HG02798 (cell line): Measurements from ENCODE around the gene PHF21B.

Source experiments
- ATAC-seq: cut with Tn5 transposase; IDR thresholded peaks from one replicate; pipeline ENCODE4 v1.9.1; 2021; ENCODE audit warnings: mild to moderate bottlenecking; ENCODE audit not compliant: unreplicated experiment, poor library complexity

Gene PHF21B

DNA sequence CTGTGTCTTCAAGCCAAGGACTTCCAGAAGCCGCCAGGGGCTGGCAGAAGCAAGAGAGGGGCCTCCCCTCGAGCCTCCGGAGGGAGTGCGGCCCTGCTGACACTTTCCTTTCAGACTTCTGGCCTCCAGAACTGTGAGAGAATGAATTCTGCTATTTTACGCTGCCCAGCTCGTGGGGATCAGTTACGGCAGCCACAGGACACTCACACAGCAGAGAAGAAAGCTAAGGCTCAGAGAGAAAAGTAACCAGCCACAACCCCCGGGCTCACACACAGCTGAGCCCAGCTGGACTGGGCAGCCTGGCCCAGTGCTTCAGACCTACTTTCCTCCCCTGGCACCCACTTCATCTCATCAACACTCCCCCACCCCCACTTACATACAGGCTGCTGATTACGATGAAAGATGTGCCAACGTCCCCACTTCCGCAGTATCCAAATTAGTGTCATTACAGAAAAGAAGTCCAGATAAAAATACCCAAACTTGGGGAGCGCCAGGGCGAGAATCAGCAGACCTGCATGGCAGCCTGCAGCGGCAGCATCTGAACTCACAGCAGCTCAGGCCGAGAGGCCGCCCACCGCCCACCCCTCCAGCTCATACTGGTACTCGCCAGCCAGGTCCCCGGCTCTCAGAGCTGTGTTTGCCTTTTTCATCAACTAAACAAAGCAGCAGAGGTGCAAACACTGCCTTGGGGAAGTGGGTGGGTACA lies 15.3 kb downstream of the PHF21B start:
- ATAC-seq: no peak

GRCh38 chr22:44992166-44992565 lies 17.6 kb downstream of the PHF21B start:
- ATAC-seq: no peak

DNA sequence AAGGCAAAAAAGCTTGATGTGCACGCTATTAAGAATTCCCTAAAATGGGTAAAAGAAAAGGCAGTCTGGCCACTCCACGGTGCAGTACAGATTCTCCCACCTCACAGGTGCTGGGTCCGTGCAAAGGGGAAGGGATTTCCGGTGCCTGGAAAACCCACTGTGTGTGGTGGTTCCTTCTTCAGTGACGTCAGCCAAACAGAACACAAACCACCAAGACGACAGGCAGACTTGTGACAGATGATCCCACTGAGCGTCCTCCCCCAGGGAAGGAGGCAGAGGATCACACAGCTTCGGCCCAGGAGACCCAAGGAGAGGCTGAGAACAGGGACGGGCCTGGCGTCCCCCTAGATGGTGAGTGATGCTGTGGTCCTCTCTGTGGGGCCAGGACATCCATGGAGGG lies 18.6 kb downstream of the PHF21B start:
- no peak for ATAC-seq

DNA sequence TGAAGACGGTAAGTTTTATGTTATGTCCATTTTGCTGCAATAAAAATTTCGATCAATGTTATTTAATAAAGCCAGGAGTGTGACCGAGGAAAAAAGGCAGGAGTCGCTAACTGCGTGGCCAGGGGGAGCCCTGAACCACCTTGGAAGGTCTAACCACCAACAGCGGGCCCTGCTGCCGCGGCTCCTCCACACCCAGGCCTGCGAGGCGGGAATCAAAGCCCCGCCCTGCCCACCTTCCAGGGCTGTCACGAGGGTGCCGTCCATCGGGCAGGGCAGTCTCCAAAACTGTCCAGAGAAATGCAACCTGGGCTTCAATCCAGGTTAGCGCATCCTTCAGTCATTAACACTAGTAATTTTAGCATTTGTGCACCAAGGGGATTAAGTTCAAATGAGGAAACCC lies 19.0 kb downstream of the PHF21B start:
- no peak for ATAC-seq

DNA sequence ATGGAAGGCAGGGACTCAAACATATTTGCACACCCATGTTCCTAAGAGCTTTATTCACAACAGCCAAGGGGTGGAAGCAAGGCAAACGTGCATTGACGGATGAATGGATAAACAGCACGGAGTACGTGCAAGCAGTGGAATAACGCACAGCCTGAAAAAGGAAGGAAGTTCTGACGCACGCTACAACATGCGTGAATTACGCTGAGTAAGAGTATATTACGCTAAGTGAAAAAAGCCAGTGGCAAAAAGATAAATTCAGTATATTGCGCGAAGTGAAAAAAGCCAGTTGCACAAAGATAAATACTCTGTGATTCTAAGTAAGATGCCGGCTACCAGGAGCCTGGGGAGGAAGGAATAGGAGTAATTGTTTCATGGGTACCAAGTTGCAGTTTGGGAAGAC lies 19.5 kb downstream of the PHF21B start:
- no peak for ATAC-seq

DNA sequence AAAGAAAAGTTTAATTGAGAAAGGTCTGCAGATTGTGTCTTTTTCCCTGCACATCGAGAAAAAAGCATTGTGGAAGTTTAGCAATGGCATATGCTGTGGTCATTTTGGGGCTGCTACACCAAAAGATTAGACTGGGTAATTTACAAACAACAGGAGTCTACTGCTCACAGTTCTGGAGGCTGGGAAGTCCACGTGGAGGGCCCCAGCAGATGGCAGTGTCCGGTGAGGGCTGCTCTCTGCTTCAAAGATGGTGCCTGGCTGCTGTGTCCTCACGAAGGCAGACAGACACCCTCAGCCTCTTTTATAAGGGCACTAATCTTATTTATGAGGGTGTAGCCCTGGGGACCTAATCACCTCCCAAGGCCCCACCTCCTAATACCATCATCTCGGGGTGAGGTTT lies 21.1 kb downstream of the PHF21B start:
- no peak for ATAC-seq

GRCh38 chr22:44986926-44987325 lies 22.9 kb downstream of the PHF21B start:
- ATAC-seq: no peak

DNA sequence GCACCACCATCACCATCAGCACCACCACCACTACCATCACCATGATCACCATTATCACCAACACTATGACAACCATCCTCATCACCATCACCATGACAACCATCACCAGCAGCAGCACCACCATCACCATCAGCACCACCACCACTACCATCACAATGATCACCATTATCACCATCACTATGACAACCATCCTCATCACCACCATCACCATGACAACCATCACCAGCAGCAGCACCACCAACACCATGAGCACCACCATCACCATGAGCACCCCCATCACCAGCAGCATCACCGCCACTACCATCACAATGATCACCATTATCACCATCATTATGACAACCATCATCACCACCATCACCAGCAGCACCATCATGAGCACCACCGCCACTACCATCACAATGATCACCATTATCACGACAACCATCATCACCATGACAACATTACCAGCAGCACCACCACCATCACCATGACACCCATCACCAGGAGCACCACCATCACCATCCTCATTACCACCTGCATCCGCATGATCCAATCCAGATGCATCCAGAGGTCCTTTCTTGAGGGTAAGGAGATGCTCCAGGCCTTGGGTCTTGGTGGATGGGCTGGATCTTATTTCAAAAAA lies 23.8 kb downstream of the PHF21B start:
- ATAC-seq: no peak

GRCh38 chr22:44983878-44984482 lies 25.8 kb downstream of the PHF21B start:
- ATAC-seq: no peak

- ATAC-seq: no peak
Measured at GRCh38 chr22:44982445-44982844, 27.4 kb downstream of the PHF21B start.

DNA sequence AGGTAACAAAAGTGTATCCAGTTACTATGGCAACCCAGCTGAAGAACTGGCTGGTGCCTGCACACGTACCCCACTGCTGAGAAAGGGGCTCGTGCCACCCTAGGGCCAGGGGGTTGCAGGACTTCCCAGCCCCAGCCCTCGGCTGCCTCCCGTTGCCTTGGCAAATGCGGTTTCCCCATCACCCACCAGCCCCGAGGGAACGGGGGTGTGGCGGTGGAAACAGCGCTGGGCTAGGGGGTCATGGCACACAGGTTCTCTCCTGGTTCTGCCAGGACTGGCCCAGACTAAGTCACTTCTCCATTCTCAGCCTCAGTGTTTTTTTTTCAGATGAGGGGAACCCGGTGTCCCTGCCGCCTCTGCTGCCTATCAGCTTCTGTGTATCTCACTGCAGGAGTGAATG lies 27.9 kb downstream of the PHF21B start:
- ATAC-seq: no peak

DNA sequence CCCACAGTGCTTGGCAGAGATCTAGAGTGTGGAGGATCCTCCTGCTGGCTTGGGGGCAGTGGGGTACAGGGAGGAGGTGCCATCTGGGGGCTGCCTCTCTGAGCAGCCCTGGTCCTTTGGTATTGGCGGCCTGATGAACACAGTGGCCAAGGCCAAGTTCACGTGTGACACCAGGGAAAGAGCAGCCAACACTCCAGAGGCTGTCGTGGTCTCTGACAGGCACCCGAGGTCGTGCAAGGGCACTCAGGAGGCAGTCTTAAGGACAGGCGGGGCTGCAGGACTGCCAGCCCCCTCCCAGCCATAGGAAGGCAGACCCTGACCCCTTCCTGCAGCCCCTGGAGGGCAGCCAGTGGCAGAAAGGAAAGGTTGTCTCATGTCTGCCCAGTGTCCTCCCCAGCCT lies 30.7 kb downstream of the PHF21B start:
- ATAC-seq: no peak

DNA sequence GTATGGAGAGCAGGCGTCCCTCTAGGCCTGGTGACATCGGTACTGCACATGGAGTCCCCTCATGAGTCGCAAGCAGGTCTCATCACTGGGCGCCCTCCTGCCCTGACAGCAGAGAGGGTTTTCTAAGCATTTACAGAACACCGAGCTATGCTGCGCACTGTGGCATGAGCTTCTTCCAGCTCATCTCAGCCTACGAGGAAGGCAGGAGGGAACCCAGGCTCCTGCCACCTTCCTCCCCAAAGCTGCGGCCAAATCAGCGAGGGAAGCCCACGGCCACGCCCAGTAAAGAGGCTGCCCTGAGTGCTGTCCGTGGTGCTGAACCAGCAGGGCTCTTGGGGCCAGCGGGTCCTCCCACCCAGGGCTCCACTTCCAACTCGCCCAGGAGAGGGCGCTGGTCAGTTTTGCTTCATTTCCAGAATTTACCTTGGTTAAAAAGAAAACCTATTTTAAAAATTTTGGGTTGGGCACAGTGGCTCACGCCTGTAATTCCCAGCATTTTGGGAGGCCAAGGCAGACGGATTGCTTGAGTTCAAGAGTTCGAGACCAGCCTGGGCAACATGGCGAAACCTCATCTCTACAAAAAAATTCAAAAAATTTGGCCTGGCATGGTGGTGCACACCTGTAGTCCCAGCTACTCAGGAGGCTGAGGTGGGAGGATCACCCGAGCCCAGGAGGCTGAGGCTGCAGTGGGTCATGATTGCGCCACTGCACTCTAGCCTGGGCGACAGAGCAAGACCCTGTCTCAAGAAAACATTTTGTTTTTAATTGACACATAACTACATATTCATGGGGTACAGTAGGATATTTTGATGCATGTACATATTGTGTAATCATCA lies 34.2 kb downstream of the PHF21B start:
- peak; percentile 53 for ATAC-seq

DNA sequence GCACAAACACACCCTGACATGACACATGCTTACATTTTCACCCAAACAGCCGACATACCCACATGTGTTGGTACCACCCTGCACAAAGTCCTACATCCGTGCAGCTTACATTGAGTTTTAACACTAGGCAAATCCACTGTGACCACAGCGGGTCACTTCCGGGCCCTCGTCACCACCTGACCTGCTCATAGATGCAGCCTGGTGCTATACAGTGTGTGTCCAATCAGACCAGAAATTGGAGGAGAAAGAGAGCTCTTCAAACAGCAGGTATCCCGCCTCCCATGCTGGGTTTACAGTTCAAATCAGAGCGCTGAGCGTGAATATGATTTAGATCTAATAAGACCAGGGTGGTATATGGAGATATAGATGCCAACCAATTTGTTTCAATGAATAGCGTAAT lies 35.4 kb downstream of the PHF21B start:
- ATAC-seq: no peak

DNA sequence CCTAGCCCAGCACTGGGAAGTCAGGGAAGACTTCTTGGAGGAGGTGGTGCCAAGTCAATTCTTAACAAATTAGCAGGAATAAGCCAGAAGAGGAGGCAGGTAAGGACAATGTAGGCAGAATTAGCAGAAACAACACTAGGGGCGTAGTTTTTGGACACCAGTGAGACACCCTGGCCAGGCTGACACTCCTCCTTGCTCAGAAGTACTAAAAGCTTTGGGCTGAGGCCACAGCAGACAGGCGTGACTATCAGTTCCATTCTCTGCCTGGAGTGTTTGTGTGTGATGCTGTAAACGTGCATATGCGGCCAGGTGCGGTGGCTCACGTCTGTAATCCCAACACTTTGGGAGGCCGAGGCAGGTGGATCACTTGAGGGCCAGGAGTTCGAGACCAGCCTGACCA lies 36.0 kb downstream of the PHF21B start:
- ATAC-seq: no peak

GRCh38 chr22:44972363-44973083 lies 37.3 kb downstream of the PHF21B start:
- ATAC-seq: no peak

- ATAC-seq: no peak
Measured at GRCh38 chr22:44971651-44972362, 38.0 kb downstream of the PHF21B start.

DNA sequence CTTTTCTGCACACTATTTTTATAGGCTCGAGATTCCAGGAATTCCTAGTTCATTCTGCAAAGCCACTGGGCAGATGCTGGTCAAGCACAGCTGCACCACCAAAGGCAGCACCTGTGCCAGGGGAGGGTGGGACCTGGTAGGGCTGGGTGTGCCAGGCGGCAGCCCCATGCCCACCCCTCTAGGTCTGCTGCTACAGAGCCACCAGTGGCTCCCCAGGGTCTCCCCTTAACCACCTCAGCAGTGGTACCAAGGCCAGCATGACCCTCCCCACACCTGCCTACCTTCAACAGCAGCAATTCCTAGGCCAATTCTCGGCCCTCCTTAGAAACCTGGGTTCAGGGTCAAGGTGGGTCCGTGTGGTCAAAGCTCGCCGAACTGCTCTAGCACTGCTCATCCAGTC lies 39.5 kb downstream of the PHF21B start:
- no peak for ATAC-seq

GRCh38 chr22:44969817-44970216 lies 40.0 kb downstream of the PHF21B start:
- no peak for ATAC-seq

DNA sequence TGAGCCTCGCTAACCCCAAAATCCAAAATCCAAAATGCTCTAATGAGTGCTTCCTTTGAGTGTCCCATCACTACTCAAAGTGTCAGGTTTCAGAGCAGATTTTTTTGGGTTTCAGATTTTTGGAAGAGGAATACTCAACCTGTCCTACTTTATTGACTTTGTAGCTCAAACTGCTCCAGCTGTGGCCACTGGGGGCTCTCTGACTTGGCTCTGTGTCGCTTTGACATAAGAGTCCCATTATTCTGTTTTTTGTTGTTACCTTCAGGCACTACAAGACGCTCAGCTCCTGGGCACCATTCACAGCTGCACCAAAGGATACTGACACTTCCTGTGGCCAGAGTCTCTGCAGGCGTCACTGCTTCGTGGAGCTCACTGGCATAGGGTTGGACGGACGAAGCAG lies 41.1 kb downstream of the PHF21B start:
- no peak for ATAC-seq
